ENCODE data around the gene BICRA.
"Not testable (repeated sequence)": the region's sequence is repeated elsewhere in the genome, so short reads cannot be mapped to it uniquely, and the experiment has no call there.

BICRA gene

GRCh38 chr19:47608969-47609905 lies at the start of gene BICRA:
Gene BICRA (plus strand): TSS chr19:47609134. CDS start chr19:47673575, 64,441 bp downstream.
- peak; percentile 68 to 72 for DNase-seq (ENCODE audit: low read depth in 2 of 2)

- no peak for DNase-seq (ENCODE audit: low read depth in 2 of 2)
Observed at GRCh38 chr19:47560999-47561398, 47.9 kb upstream of the BICRA start.

GRCh38 chr19:47561440-47562057 lies 47.4 kb upstream of the BICRA start:
- DNase-seq (ENCODE audit: low read depth in 2 of 2) = no peak

- no peak for DNase-seq (ENCODE audit: low read depth in 2 of 2)
Observed at GRCh38 chr19:47564081-47564480, 44.9 kb upstream of the BICRA start.

- no peak for DNase-seq (ENCODE audit: low read depth in 2 of 2)
Observed at GRCh38 chr19:47569331-47569730, 39.6 kb upstream of the BICRA start.

GRCh38 chr19:47572635-47573034 lies 36.3 kb upstream of the BICRA start:
- DNase-seq (ENCODE audit: low read depth in 2 of 2) = no peak

- peak; percentile 62 to 69 for DNase-seq (ENCODE audit: low read depth in 2 of 2)
Observed at GRCh38 chr19:47573071-47574026, 35.6 kb upstream of the BICRA start, which contains the start of gene ZNF541. Gene ZNF541 (minus strand): TSS chr19:47573148. CDS start chr19:47555856, 17,292 bp downstream.

GRCh38 chr19:47580397-47580796 lies 28.5 kb upstream of the BICRA start:
- DNase-seq (ENCODE audit: low read depth in 2 of 2) = no peak

GRCh38 chr19:47581605-47582319 lies 27.2 kb upstream of the BICRA start:
- DNase-seq (ENCODE audit: low read depth in 2 of 2) = no peak

GRCh38 chr19:47582320-47582909 lies 26.5 kb upstream of the BICRA start:
- no peak for DNase-seq (ENCODE audit: low read depth in 2 of 2)

GRCh38 chr19:47583161-47583560 lies 25.8 kb upstream of the BICRA start:
- not testable (repeated sequence) for DNase-seq (ENCODE audit: low read depth in 2 of 2)

- no peak for DNase-seq (ENCODE audit: low read depth in 2 of 2)
Observed at GRCh38 chr19:47587295-47587694, 21.6 kb upstream of the BICRA start.

GRCh38 chr19:47589824-47590223 lies 19.1 kb upstream of the BICRA start:
- DNase-seq (ENCODE audit: low read depth in 2 of 2) = no peak

GRCh38 chr19:47593860-47594259 lies 15.1 kb upstream of the BICRA start:
- DNase-seq (ENCODE audit: low read depth in 2 of 2) = no peak

- no peak for DNase-seq (ENCODE audit: low read depth in 2 of 2)
Observed at GRCh38 chr19:47595944-47596343, 13.0 kb upstream of the BICRA start.

- DNase-seq (ENCODE audit: low read depth in 2 of 2) = no peak
Observed at GRCh38 chr19:47598407-47599349, 10.3 kb upstream of the BICRA start.

- not testable (repeated sequence) for DNase-seq (ENCODE audit: low read depth in 2 of 2)
Observed at GRCh38 chr19:47599671-47600245, 9.2 kb upstream of the BICRA start.

GRCh38 chr19:47600246-47601179 lies 8.4 kb upstream of the BICRA start:
- DNase-seq (ENCODE audit: low read depth in 2 of 2) = peak; percentile 99
